ENCODE data around the gene MSI2.

GRCh38 chr17:57707892-57708291 is 451.6 kb downstream of the MSI2 start:
- TF ChIP-seq CTCF (IDR thresholded peaks at IDR 0.05) (no peak), EZH2 (IDR thresholded peaks at IDR 0.05; ENCODE audit: borderline replicate concordance, insufficient read depth, low read depth, low read length, poor library complexity, severe bottlenecking) (no peak)

Measured in B cell (primary cell).